Left colon (tissue), 2 donors: ENCODE results near the gene NKD2. TPM values are rescaled to one million over a fixed set of nuclear protein-coding genes. Genes with fewer than 3 reads are reported as not detected.

Experiments
- ATAC-seq: fragments of 200-7000 bp; cut with Tn5 transposase; one replicate; pipeline ENCODE4 v1.9.1; 2020; ENCODE audit warnings: mild to moderate bottlenecking, moderate library complexity
- DNase-seq, 2 donors: peaks; one replicate each; pipeline ENCODE4 v3.0.0-alpha.2; 2020
- intact Hi-C, 2 donors: fragments of 100-400 bp; cut with DNase I in 1 of 2; cut with micrococcal nuclease in 1 of 2; formaldehyde crosslinking; loops; one replicate each; pipeline versions ENCODE4 v1.11.2 to v1.14.0; 2022; cut with DNase I, micrococcal nuclease
- total RNA-seq, 2 donors: library from RNA; stranded (reverse); fragmentation: NEBNext Ultra II Directional; extraction: Animal tissue kit (Norgen Biotek cat#: 25700); gene quantifications; one replicate each; pipeline ENCODE4 v1.2.1, GENCODE V29; 2021
- donor health status: DM: no; HTN: no; CAD: no.
- donor health status: DM: yes; HTN: yes; CAD: no.

The NKD2 gene
- total RNA-seq, 2 donors from 2014 or later = 1.6 TPM

DNA sequence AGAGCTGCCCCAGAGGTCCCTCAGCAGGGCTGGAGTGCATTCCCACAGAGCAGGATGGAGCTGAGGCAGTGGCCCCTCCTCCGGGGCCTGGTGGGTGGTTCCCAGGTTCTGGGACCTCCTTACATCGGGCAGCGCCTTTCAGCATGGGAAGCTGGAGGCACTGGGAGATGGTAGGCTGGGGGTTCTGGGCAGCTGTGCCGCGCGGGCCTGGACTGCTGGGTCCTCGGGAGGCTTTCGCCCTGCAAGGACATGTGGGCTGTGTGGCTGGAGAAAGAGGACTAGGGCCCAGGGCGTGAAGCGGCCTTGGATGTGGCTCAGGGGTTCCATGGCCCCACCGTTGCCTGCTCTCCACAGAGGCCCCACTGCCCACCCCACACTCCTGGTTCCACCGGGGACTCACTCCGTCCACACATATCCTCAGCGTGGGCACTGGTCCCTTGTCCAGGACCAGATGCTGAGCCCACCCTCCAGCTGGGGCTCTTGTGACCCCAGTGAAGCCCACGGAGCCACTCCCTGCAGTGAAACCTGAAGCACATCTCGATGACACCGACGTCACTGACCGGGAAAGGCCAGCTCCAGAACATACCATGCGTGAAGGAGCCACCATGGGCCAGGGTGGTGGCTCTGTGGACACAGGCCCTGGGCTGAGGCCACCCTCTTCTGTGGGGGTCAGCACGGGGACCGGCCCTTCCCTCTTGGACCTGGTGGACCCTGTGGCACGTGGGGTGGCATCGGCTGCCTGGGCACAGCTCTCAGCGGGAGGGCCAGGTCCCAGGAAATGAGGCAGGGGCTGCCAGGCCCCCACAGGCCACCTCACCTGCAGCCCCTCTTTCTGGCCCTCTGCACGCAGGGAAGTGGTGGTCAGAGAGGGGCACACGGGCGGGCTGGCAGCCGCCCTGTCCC lies 31.5 kb upstream of the NKD2 start:
- no peak for ATAC-seq
- intact Hi-C loops = no loop called here
- no peak for DNase-seq

DNA sequence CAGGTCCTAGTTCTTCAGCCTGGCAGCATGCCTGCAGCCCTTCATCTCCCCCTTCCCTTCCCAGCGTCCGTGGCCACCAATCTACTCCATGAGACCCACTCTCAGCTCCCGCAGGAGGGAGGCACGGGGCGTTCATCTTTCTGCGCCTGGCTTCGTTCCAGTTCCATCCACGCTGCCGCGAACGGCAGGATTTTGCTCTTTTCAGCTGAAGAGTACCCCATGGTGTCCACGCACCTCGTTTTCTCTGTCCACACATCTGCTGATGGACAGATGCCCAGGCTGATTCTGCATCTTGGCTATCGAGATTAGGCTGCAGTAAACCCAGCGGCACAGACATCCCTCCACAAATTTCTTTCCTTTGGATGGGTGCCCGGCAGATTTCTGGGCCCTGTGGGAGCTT lies 30.5 kb upstream of the NKD2 start:
- ATAC-seq = no peak
- DNase-seq = no peak
- intact Hi-C loops = no loop called here

DNA sequence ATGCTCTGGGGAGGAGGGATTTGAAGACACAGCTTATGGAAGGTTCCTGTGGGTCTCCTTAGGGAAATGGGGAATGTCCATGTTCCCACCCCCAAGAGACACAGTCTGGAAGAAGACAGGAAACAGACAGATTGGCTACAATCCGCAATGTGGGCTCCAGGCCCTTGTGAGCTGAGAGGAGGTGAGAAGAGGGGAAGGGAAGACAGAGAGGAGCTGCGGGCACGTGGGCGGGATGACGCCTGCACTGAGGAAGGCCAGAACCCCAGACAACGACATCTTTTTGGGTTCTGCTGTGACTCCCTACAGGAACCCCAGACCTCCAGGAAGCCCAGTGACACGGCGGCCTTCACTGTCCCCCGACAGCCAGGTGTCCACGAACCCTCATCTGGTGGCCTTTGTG lies 29.9 kb upstream of the NKD2 start:
- no peak for ATAC-seq
- intact Hi-C loops = no loop called here
- no peak for DNase-seq

DNA sequence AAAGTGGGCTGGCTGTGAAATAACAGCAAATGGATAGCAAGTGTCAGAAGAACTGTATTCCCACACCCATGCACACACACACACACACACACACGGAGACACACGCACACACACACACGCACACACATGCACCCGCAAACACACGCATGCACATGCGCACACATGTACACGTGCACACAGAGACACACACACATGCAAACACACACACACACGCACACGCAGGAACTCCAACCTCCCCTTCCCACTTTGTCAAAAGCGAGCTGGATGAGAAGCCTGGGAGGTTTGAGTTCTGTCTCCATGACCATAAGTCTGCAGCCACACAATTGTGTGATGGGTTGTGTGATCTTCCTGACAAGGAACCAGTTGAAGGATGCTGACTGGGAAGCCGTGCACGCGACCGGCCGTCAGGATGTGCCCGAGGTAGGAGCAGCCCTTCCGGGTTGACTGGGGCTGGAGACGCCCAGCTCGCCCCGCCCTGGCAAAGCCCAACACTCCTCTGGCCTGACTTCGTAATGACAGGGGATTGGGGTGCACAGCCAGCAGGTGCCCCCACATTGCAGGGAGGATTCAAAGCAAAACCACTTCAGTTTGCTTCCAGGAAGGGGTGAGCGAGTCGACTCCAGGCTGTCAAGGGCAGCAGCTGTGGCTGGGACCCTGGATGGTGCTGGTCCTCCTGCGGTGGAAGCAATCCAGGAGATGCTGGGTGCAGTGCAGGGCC lies 29.3 kb upstream of the NKD2 start:
- intact Hi-C loops = no loop called here
- DNase-seq (no peak), ATAC-seq (peak; percentile 74)

DNA sequence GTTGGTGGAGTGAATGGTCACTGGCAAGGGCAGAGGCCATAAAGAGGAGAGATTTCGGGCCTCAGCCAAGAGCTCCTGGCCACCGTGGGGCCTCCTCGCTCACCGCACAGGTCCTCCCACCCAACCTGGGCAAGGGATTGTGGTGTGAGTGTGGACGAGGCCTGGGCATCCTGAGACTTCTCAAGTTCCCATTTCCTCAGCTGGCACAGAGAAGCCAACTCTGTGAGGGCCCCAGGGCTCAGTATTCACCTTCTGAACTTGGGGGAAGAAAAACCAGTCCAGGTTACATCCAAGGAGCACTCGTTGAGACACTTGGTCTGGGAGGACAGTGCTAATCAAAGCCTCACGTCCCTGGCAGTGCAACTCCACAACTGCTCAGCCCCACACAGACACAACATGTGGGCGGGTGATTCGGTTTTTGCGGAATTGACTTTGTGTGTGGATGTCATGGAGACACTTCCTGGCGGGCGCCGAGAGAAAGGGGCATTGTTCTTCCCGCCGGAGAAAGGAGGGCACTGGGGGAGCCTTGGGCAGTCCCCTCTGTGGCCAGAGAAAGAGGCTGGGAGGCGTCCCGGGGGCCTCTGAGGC lies 28.5 kb upstream of the NKD2 start:
- intact Hi-C loops = no loop called here
- DNase-seq (no peak), ATAC-seq (no peak)

DNA sequence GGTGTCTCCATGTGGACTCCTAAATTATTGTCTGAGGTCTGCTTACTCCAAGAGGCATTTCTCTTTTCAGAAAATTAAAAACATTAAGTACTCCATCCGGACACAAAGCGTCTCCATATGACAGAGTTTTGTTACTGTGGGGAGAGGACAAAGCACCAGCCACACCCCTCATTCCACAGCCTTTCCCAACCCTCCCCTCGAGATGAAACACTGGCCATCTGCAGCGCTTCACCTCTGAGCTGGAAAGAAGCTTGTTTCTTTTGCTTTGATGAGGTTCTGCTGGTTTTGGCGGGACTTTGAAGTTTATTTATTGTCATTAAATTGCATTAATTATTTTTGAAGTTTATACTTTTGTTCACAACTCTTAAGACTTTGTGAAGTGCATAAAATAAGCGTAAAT lies 27.6 kb upstream of the NKD2 start:
- ATAC-seq (no peak), DNase-seq (no peak)
- intact Hi-C loops = no loop called here

DNA sequence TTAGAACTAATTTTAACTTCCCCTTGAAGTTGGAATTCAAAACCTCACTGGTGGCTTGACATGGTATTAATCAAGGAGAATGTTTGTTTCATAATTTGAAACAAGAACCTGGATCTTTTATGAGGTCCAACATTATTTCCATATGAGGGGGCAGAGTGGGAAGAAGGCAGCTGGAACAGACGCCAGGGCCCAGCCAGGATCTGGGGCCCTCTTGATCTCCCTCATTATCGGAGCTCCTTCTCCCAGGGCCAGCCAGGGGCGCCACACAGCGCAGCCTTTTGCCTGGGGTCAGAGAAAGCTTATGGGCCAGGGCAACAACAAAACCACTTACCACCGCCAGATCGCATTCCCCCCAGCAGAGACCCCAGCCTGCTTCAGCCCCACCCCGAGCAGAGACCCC lies 27.1 kb upstream of the NKD2 start:
- DNase-seq (no peak), ATAC-seq (no peak)
- intact Hi-C loops = no loop called here

DNA sequence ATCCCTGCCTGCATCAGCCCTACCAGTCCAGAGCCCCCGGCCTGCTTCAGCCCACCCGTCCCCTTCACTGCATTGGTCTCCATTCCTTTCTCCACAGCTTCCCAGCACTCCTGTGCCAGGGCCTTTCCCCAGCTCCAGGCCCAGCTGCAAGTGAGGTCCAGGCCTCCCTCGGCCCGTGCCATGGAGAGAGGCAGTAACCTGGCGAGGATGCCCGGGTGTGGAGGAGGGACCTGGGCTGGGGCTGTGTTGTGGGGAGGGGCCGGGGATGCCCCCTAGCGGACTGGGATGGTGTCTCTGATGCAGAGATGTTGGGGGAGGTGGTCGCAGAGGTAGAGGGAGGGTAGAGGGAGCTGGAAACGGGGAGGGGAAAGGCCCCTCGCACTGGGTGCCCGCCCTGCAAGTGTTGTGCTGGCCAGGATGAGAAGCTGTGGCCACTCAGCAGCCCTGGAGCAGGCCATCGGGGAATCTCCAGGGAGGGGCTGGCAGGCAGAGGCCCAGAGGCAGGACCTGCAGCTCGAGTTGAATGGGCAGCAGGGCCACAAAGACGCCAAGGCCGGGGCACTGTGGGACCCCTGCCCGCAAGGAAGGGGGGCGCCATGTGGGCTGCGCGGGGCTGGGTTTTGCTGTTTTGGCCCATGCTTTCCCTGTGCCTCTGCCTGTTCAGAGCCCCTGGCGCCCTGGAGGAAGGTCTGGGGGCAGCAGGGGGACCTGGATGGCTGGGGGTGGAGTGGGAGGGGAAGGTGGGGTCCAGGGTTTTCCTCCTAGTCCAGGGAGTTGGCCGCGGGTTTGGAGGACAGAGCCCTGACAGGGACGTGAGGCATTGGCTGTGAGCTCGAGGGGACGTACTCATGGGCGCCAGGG lies 26.0 kb upstream of the NKD2 start:
- intact Hi-C loops = no loop called here
- no peak for ATAC-seq

DNA sequence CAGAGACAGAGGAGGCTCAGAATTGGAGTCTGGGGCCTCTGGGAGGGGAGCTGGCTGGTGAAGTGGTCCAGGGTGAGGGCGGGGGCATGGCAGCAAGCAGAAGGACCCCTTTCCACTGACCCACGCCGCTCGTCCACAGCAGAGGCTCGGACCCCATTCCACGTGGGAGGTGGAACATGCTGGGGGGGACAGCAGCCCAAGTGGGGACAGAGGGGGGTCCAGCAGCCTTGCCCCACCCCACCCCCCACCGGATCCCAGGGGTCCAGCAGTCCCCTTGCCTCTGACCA lies 25.4 kb upstream of the NKD2 start:
- no peak for DNase-seq
- intact Hi-C loops = no loop called here
- ATAC-seq = no peak

More for the DNA sequence above, 26.0 kb upstream of the NKD2 start:
- DNase-seq = no peak

DNA sequence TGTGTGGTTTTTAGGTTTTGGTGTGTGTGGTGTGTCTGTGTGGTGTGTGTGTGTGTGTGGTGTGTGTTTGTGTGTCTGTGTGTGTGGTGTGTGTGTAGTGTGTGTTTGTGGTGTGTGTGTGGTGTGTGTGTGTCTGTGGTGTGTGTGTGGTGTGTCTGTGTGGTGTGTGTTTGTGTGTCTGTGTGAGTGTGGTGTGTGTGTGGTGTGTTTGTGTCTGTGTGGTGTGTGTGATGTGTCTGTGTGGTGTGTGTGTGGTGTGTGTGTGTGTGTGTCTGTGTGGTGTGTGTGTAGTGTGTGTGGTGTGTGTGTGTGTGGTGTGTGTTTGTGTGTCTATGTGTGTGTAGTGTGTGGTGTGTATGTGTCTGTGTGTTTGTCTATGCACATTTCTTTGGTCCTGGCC lies 25.0 kb upstream of the NKD2 start:
- DNase-seq = no peak
- ATAC-seq = no peak
- intact Hi-C loops = no loop called here

DNA sequence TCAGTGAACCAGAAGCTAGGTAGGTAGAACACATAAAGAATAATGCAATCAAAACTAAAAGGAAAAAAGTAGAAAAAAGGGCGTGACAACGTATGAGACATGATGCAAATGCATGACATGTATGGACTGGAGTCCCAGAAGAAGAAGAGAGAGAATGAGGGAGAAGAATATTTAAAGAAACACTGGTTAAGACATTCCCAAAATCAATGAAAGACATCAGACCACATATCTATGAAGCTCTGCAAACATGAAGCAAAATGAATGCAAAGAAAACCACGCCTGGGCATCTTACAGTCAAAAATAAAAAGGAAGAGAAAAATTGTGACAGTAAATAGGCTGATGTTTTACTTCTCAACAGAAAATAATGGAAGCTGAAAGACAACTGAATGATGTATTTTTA lies 23.8 kb upstream of the NKD2 start:
- intact Hi-C loops = no loop called here
- ATAC-seq = no peak

DNA sequence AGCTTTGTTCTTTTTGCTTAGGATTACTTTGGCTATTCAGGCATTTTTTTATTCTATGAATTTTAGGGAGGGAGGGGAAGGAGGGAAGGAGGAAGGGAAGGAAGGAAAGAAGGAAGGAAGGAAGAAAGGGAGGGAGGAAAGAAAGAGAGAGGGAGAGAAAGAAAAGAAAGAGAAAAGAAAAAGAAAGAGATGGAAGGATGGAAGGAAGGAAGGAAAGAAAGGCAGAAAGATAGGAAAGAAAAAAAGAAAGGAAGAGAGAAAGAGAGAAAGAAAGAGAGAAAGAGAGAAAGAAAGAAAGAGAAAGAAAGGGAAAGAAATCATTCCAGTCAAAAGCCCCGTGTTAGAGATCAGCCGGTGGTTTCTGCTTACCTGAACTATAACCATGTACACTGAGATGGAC lies 20.8 kb upstream of the NKD2 start:
- intact Hi-C loops = no loop called here
- no peak for DNase-seq
- no peak for ATAC-seq

More for the DNA sequence above, 23.8 kb upstream of the NKD2 start:
- no peak for DNase-seq

DNA sequence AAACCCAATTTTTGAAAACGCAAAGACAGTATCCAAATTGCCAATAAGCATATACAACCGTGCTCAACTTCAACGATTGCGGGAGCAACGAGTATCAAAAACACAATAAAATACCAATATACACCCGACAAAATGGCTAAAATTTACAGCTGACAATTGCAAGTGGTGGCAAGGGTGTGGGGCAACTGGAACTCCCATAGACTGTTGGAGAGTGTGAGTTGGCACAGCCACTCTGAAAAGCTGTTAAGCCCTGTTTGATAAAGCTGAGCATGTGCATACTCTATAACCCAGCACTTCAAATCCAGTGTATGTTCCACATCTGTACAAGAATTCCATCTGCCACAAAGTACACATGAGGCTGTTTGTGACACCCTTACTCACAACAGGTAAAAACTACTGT lies 20.3 kb upstream of the NKD2 start:
- no peak for DNase-seq
- ATAC-seq = no peak
- intact Hi-C loops = no loop called here

DNA sequence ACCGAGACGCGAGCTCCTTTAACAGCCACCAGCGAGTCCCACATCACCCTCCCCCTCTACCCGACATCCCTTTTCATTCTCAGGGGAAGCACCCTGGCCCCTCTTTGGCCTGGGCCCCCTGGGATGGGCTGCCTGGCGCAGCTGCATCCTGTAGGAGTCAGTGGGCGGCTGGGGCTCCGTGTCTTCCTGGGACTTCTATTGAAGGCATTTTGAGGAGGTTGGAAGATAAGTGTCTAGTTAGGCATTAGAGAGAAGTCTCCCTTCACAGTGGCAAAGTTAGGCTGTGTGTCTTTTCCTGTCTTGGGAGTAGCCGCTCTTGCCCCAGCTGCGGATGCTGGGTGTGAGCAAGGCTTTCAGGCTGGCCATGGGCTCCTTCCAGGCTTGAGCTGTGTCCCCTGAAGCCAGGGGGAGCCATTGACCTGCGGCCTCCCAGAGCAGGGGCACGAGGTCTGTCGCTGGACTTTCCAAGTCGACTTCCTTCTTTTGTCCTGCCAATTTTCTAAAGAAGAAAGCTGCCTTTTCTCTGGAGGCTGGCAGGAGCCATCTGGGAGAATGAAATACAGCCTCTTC lies 18.6 kb upstream of the NKD2 start:
- intact Hi-C loops = no loop called here
- ATAC-seq = peak; percentile 48

DNA sequence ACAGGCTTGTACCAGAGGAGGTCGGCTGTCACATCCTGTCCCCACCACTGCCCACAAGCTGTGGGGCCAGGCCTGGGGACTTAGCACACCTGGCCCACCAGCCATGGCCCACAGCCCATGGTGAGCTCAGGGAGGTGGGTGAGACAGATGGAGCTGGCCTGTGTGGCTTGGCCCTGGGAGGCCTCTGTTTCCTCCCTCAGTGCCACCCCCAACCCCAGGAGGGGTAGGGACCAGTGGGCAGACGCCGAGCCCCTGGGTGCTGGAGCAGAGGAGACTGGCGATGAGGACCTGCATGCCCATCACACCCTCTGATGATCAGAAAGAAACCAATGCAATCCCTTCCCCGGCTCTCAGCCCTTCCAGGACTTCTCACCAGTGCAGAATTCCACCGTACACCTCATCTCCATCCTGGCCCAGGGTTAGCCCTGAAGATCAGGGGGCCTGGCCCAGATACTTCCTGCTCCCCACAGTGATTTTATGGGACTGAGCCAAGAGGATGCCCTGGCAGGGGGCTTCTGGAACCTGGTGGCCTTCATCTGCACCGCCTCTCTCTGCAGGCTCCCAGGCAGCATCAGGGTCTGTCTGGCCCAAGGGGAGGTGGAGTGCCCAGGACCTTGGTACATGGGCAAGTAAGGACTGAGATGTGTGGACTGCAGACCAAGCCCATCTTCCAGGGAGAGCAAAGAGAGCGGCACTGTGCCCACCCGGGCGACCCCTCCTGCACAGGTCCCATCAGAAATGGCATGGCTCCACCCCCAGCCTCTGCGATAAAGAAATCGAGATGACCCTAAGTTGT lies 16.9 kb upstream of the NKD2 start:
- ATAC-seq (no peak), DNase-seq (no peak)
- intact Hi-C loops = no loop called here

More for the DNA sequence above, 18.6 kb upstream of the NKD2 start:
- peak in 1 of 2 donors; percentile 57 for DNase-seq

DNA sequence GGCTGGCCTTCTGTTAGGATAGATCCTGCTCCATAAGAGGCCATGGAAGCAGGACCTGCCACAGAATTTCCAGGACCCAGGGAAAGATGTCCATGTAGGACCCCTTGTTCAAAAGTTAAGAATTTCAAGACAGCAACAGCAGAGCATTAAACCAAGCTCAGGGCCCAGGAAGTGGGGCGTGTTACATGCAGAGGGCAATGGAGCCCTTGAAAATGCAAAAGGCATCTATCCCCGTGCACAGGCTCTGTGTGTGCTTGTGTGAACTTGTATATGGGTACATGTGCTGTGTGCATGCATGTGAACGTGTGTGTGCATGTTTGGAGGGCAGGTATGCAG lies 14.4 kb upstream of the NKD2 start:
- ATAC-seq (no peak), DNase-seq (peak in 1 of 2 donors; percentile 1)
- intact Hi-C loops = no loop called here

DNA sequence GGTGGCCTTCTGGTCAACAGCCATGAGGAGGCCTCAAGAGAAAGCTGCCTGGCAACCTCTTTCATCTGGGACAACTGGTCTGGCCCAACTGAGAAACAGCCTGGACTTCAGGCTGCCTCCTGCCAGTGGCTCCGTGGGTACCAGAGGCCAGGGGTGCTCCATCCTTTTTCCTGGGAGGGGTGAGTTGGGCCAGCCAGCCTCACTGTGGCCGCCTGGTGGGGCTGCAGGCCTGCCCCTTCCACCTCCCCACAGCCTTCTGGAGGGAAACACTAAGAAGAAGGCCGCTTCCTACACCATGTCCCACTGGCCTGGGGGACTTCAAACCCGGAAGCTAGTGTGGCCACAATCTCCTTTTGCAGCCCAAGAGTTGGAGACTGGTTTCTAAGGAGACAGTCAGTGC lies 13.8 kb upstream of the NKD2 start:
- intact Hi-C loops = no loop called here
- DNase-seq = peak in 1 of 2 donors; percentile 1
- ATAC-seq = no peak

DNA sequence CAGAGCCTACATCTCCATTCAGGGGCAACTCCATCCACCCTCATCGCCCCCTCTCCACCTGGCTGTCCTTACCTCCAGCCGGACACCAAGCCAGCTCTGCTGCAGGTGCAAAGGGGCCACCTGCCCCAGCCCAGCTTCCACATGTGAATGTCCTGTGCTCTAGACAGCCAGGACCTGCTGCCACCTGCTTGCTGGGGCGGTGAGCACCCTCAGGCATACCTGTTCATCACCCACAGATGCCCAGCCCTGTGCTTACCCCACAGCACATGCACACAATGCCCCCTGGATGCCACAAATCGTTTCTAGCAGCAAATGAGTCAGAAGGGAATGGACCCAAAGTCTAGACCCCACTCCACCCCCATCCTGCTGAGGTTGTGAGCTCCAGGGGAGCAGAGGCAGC lies 13.3 kb upstream of the NKD2 start:
- ATAC-seq (no peak), DNase-seq (no peak)
- intact Hi-C loops = no loop called here
